ENCODE data around the gene IGDCC3.

IGDCC3 gene

DNA sequence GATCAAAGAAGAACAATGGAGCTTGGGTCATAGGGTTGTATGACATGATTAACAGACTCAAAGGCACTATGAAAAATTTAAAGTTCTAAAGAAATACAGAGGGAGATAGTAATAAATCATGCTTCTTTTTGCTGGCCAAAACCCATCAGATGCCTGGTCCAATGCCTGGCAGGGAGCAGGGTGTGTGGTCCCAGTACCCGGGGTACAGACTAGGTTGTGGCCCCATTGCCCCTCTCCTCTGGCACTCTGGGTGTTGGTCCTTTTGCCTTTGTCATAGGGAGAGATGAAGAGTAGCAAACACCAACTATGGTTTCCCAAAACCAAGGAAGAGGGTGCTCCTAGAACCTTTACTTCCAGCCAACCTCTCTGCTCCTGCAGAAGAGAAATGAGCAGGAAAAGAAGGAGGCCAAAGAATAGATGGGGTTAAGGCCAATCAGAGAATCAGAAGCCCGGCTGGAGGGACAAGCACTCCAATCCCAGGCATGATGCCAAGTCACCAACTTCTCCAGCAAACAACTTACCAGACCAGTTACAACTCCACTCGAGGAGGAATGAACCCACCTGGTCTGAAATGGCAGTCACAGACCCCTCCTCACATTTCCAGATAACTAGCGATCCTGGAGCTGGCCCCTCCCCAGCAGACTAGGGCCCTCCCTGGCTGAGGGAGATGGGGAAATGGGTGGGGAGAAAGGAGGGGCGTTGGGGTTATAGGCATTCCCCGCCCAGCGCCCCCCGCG lies 1.8 kb downstream of the IGDCC3 start:
- TF ChIP-seq CTCF (IDR thresholded peaks at IDR 0.05; ENCODE audit: low read depth, low read length) (no peak), POLR2A (IDR thresholded peaks at IDR 0.05; ENCODE audit: extremely low read depth, insufficient read length) (no peak), MAX (IDR thresholded peaks at IDR 0.05; ENCODE audit: low read depth, low read length) (no peak), MYC (IDR thresholded peaks at IDR 0.05; ENCODE audit: low read depth, low read length) (no peak)
- no peak overlapping the region for H3K4me3 ChIP-seq (ENCODE audit: low read depth, low read length)
- no peak for DNase-seq (ENCODE audit: low read depth)

GRCh38 chr15:65374821-65375401 lies 2.9 kb downstream of the IGDCC3 start:
- no peak for DNase-seq (ENCODE audit: low read depth)
- H3K4me3 ChIP-seq (ENCODE audit: low read depth, low read length), result no peak overlapping the region
- TF ChIP-seq MYC (IDR thresholded peaks at IDR 0.05; ENCODE audit: low read depth, low read length) (no peak), CTCF (IDR thresholded peaks at IDR 0.05; ENCODE audit: low read depth, low read length) (no peak), POLR2A (IDR thresholded peaks at IDR 0.05; ENCODE audit: extremely low read depth, insufficient read length) (no peak), MAX (IDR thresholded peaks at IDR 0.05; ENCODE audit: low read depth, low read length) (no peak)

- no peak for DNase-seq (ENCODE audit: low read depth)
- H3K4me3 ChIP-seq (ENCODE audit: low read depth, low read length), result no peak overlapping the region
- no peak for TF ChIP-seq MYC (IDR thresholded peaks at IDR 0.05; ENCODE audit: low read depth, low read length)
- TF ChIP-seq MAX (IDR thresholded peaks at IDR 0.05; ENCODE audit: low read depth, low read length), result no peak
- TF ChIP-seq CTCF (IDR thresholded peaks at IDR 0.05; ENCODE audit: low read depth, low read length), result no peak
- TF ChIP-seq POLR2A (IDR thresholded peaks at IDR 0.05; ENCODE audit: extremely low read depth, insufficient read length), result no peak
These were observed 3.5 kb downstream of the IGDCC3 start for GRCh38 chr15:65374334-65374733.

DNA sequence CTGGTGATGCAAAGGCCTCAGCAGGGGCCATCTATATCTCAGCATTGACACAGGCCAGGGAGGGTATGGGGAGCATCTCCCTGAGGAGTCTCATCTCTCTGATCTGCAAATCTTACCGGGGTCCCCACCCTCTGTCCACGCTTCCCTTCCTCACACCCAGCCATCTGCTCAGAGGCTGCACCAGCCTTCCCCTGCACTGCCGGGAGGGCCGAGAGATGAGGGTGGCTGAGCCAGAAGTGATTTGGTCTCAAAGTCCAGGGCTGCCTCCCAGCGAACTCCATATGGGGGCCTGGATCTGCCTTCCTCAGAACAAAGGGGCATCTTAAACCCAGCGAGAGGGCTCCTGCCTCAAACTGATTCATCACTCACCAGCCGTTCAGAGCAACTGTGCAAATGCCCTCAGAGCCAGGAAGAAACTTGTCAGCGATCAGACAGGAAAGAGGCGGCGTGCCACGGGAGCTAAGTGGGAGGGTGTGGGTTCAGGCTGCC lies 4.6 kb downstream of the IGDCC3 start:
- peak; percentile 18 for DNase-seq (ENCODE audit: low read depth)
- TF ChIP-seq MAX (IDR thresholded peaks at IDR 0.05; ENCODE audit: low read depth, low read length), result no peak
- TF ChIP-seq MYC (IDR thresholded peaks at IDR 0.05; ENCODE audit: low read depth, low read length), result no peak
- no peak for TF ChIP-seq POLR2A (IDR thresholded peaks at IDR 0.05; ENCODE audit: extremely low read depth, insufficient read length)
- TF ChIP-seq CTCF (IDR thresholded peaks at IDR 0.05; ENCODE audit: low read depth, low read length), result no peak
- H3K4me3 ChIP-seq (ENCODE audit: low read depth, low read length), result no peak overlapping the region

DNA sequence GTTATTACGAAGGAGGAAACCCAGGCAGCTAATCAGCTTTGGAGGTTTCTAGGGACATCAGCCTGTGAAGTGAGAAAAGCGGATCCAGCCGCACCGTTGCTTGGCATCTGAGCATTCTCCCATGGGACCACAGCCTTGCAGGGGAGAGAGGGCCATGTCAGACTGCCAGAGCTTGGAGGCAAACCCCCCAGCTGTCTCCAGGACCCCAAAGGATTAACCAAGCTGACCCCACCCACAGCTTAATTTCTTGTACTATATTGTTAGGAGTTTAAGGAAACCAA lies 5.1 kb downstream of the IGDCC3 start:
- no peak for TF ChIP-seq POLR2A (IDR thresholded peaks at IDR 0.05; ENCODE audit: extremely low read depth, insufficient read length)
- no peak for TF ChIP-seq MYC (IDR thresholded peaks at IDR 0.05; ENCODE audit: low read depth, low read length)
- TF ChIP-seq MAX (IDR thresholded peaks at IDR 0.05; ENCODE audit: low read depth, low read length), result no peak
- no peak for TF ChIP-seq CTCF (IDR thresholded peaks at IDR 0.05; ENCODE audit: low read depth, low read length)
- peak; percentile 86 for DNase-seq (ENCODE audit: low read depth)
- no peak overlapping the region for H3K4me3 ChIP-seq (ENCODE audit: low read depth, low read length)

Data from NB4 (cell line).